ENCODE results near the gene SCN5A.

Gene SCN5A

GRCh38 chr3:38548154-38548931, 101.1 kb downstream of the SCN5A start:
- Histone ChIP-seq H3K27ac (no peak overlapping the region), H3K36me3 (no peaks in the 10 kb centered on the region), H3K4me3 (ENCODE audit: low read depth, low read length) (no peak overlapping the region), H3K27me3 (ENCODE audit: insufficient read depth, low read depth, severe bottlenecking) (no peaks in the 10 kb centered on the region), H3K9me3 (ENCODE audit: severe bottlenecking) (no peaks in the 10 kb centered on the region)
- no peak for DNase-seq
- no peak for TF ChIP-seq CTCF (IDR thresholded peaks at IDR 0.05; ENCODE audit: low read depth, low read length)

GRCh38 chr3:38545983-38546382, 103.5 kb downstream of the SCN5A start:
- Histone ChIP-seq H3K27ac (no peak overlapping the region), H3K9me3 (ENCODE audit: severe bottlenecking) (no peaks in the 10 kb centered on the region), H3K4me3 (ENCODE audit: low read depth, low read length) (no peak overlapping the region), H3K36me3 (no peaks in the 10 kb centered on the region), H3K27me3 (ENCODE audit: insufficient read depth, low read depth, severe bottlenecking) (no peaks in the 10 kb centered on the region)
- no peak for DNase-seq
- no peak for TF ChIP-seq CTCF (IDR thresholded peaks at IDR 0.05; ENCODE audit: low read depth, low read length)

- no peak overlapping the region for H3K4me3 ChIP-seq (ENCODE audit: low read depth, low read length)
- H3K36me3 ChIP-seq, result no peaks in the 10 kb centered on the region
- H3K27me3 ChIP-seq (ENCODE audit: insufficient read depth, low read depth, severe bottlenecking), result no peaks in the 10 kb centered on the region
- no peak for TF ChIP-seq CTCF (IDR thresholded peaks at IDR 0.05; ENCODE audit: low read depth, low read length)
- no peak for DNase-seq
- H3K27ac ChIP-seq, result no peak overlapping the region
- H3K9me3 ChIP-seq (ENCODE audit: severe bottlenecking), result no peaks in the 10 kb centered on the region
Measured at GRCh38 chr3:38545550-38545949, 103.9 kb downstream of the SCN5A start.

GRCh38 chr3:38544926-38545325, 104.6 kb downstream of the SCN5A start:
- no peak for TF ChIP-seq CTCF (IDR thresholded peaks at IDR 0.05; ENCODE audit: low read depth, low read length)
- DNase-seq, result no peak
- Histone ChIP-seq H3K27ac (no peak overlapping the region), H3K9me3 (ENCODE audit: severe bottlenecking) (no peaks in the 10 kb centered on the region), H3K4me3 (ENCODE audit: low read depth, low read length) (no peak overlapping the region), H3K27me3 (ENCODE audit: insufficient read depth, low read depth, severe bottlenecking) (no peaks in the 10 kb centered on the region), H3K36me3 (no peaks in the 10 kb centered on the region)

- Histone ChIP-seq H3K27ac (no peak overlapping the region), H3K36me3 (no peaks in the 10 kb centered on the region), H3K4me3 (ENCODE audit: low read depth, low read length) (no peak overlapping the region), H3K27me3 (ENCODE audit: insufficient read depth, low read depth, severe bottlenecking) (no peaks in the 10 kb centered on the region), H3K9me3 (ENCODE audit: severe bottlenecking) (no peaks in the 10 kb centered on the region)
- no peak for DNase-seq
- no peak for TF ChIP-seq CTCF (IDR thresholded peaks at IDR 0.05; ENCODE audit: low read depth, low read length)
Measured at GRCh38 chr3:38543586-38543985, 105.9 kb downstream of the SCN5A start.
